Liver (tissue), 9 donors: Measurements from ENCODE around the gene SPHK1. TPM values are rescaled to one million over a fixed set of nuclear protein-coding genes. Genes with fewer than 3 reads are reported as not detected.

Experiments used
- DNase-seq: peaks from one replicate; pipeline ENCODE4 v3.0.0-alpha.2; 2017; ENCODE audit warnings: low spot score
- H3K27ac ChIP-seq, 2 donors: one replicate each; pipeline ENCODE4 v1.7.0; 2013; ENCODE audit warnings: inconsistent platforms in 2 of 2, low read length in 2 of 2, control low read depth in 1 of 2, low read depth in 1 of 2, mild to moderate bottlenecking in 1 of 2
- H3K27me3 ChIP-seq, 4 donors: one replicate each; pipeline versions ENCODE4 v1.6.1 to v1.7.0; 2013; ENCODE audit warnings: low read length in 3 of 4, inconsistent platforms in 1 of 4, mild to moderate bottlenecking in 1 of 4, moderate library complexity in 1 of 4; ENCODE audit not compliant: control insufficient read depth in 4 of 4, insufficient read depth in 4 of 4
- H3K36me3 ChIP-seq, 4 donors: one replicate each; pipeline versions ENCODE4 v1.6.1 to v1.7.0; 2013; ENCODE audit warnings: low read length in 3 of 4, mild to moderate bottlenecking in 3 of 4, low read depth in 1 of 4, moderate library complexity in 1 of 4; ENCODE audit not compliant: control insufficient read depth in 4 of 4, insufficient read depth in 3 of 4
- H3K4me1 ChIP-seq, 4 donors: one replicate each; pipeline versions ENCODE4 v1.6.1 to v1.7.0; 2013; ENCODE audit warnings: low read length in 3 of 4, mild to moderate bottlenecking in 3 of 4, moderate library complexity in 1 of 4; ENCODE audit not compliant: control insufficient read depth in 4 of 4, insufficient read depth in 4 of 4
- H3K4me3 ChIP-seq, 3 donors: one replicate each; pipeline versions ENCODE4 v1.6.1 to v1.7.0; 2013; ENCODE audit warnings: low read length in 3 of 3, control low read depth in 1 of 3, low read depth in 1 of 3, mild to moderate bottlenecking in 1 of 3
- H3K9ac ChIP-seq, 2 donors: one replicate each; pipeline ENCODE4 v1.7.0; 2013; ENCODE audit warnings: low read length in 2 of 2, mild to moderate bottlenecking in 2 of 2, moderate library complexity in 2 of 2, control low read depth in 1 of 2, low read depth in 1 of 2
- H3K9me3 ChIP-seq, 4 donors: one replicate each; pipeline versions ENCODE4 v1.6.1 to v1.7.0; 2013; ENCODE audit warnings: low read length in 3 of 4; ENCODE audit not compliant: control insufficient read depth in 4 of 4
- EGR1 ChIP-seq, 2 donors: IDR thresholded peaks; 2 replicates each; pipeline ENCODE4 v1.6.1; 2016 to 2018; ENCODE audit warnings: antibody characterized with exemption in 2 of 2, low read depth in 2 of 2
- FOXA1 ChIP-seq: IDR thresholded peaks from 2 replicates; pipeline ENCODE4 v1.6.1; 2016; ENCODE audit warnings: antibody characterized with exemption
- FOXA2 ChIP-seq: IDR thresholded peaks from 2 replicates; pipeline ENCODE4 v1.6.1; 2016; ENCODE audit warnings: antibody characterized with exemption
- HNF4A ChIP-seq, 2 donors: conservative IDR thresholded peaks; 2 replicates each; pipeline ENCODE4 v1.6.1; 2016; ENCODE audit warnings: antibody characterized with exemption in 2 of 2, mild to moderate bottlenecking in 2 of 2
- HNF4G ChIP-seq: IDR thresholded peaks from 2 replicates; pipeline ENCODE4 v1.6.1; 2016; ENCODE audit warnings: antibody characterized with exemption
- JUND ChIP-seq, 2 donors: IDR thresholded peaks; 2 replicates each; pipeline ENCODE4 v1.6.1; 2016; ENCODE audit warnings: antibody characterized with exemption in 2 of 2
- NR2F2 ChIP-seq: IDR thresholded peaks from 2 replicates; pipeline ENCODE4 v1.6.1; 2016; ENCODE audit warnings: antibody characterized with exemption
- SP1 ChIP-seq: IDR thresholded peaks from 2 replicates; pipeline ENCODE4 v1.6.1; 2018; ENCODE audit warnings: antibody characterized with exemption, mild to moderate bottlenecking
- TAF1 ChIP-seq: conservative IDR thresholded peaks from 2 replicates; pipeline ENCODE4 v1.6.1; 2016; ENCODE audit warnings: antibody characterized with exemption, mild to moderate bottlenecking
- YY1 ChIP-seq: IDR thresholded peaks from 2 replicates; pipeline ENCODE4 v1.6.1; 2016; ENCODE audit warnings: antibody characterized with exemption, mild to moderate bottlenecking
- WGBS: extraction: QIAGEN DNeasy Blood & Tissue Kit; methylation state at CpG from one replicate; pipeline ENCODE4 v1.1.7; 2013; 5-methylcytosine and 5-hydroxymethylcytosine counted together
- polyA plus RNA-seq, 2 donors: library from polyadenylated mRNA; stranded (reverse) in 1 of 2; unstranded in 1 of 2; fragments of 200-250 nt in 1 of 2; fragments of >200 nt in 1 of 2; fragmentation: Nextera tagmentation in 1 of 2; extraction: Ambion mirVana in 1 of 2; gene quantifications; one replicate each; pipeline versions ENCODE4 v1.2.1 to v1.2.3, GENCODE V29; 2013 to 2015
- total RNA-seq, 2 donors: library from RNA; depleted of rRNA; stranded (reverse); fragments of >200 nt; gene quantifications; one replicate each; pipeline ENCODE4 v1.2.3, GENCODE V29; 2014
- TF ChIP-seq, protein P1 (sequence below): IDR thresholded peaks from 2 replicates; pipeline ENCODE4 v1.6.1; 2016; ENCODE audit warnings: antibody characterized with exemption
- TF ChIP-seq, protein P2 (sequence below): IDR thresholded peaks from 2 replicates; pipeline ENCODE4 v1.6.1; 2016; ENCODE audit warnings: antibody characterized with exemption
- TF ChIP-seq, protein P3 (sequence below): IDR thresholded peaks from 2 replicates; pipeline ENCODE4 v1.6.1; 2016; ENCODE audit warnings: antibody characterized with exemption, mild to moderate bottlenecking
- TF ChIP-seq, protein P4 (sequence below): IDR thresholded peaks from 2 replicates; pipeline ENCODE4 v1.6.1; 2016; ENCODE audit warnings: antibody characterized with exemption
- TF ChIP-seq, protein P5 (sequence below): fragments of 150-350 bp; IDR thresholded peaks from 2 replicates; pipeline ENCODE4 v1.5.1; 2017; ENCODE audit warnings: improper control_type of control experiment, low read depth, low read length; ENCODE audit not compliant: missing input control
- donor health status: healthy.
- donor health status: healthy.
- donor health status: healthy.
- donor health status: healthy.
- donor health status: healthy.

Gene SPHK1
- total and polyA plus RNA-seq, 4 donors: 0.89 to 11.4 (median 1.1) TPM

DNA sequence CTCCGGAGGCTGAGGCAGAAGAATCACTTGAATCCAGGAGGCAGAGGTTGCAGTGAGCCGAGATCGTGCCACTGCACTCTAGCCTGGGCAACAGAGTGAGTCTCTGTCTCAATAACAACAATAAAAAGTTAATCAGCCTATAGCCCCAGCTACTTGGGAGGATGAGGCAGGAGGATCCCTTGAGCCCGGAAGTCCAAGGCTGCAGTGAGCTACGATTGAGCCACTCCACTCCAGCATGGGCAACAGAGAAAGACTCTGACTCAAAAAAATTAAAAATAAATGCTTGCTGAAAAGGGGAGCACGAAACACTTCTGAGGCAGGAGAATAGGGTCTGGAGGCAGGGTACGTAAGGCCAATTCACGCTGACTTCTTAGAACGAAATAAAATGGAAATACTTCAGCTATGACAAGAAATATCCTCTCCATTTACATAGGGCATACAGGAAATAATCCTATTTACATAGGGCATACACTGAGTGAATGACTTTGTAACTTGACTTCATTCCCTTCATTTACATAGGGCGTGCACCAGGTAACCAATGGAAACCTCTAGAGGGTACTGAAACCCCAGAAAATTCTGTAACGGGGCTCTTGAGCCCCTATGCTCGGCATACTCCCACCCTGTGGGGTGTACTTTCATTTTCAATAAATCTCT is 27.5 kb upstream of the SPHK1 start (continued):
- TF ChIP-seq, protein P1, sequence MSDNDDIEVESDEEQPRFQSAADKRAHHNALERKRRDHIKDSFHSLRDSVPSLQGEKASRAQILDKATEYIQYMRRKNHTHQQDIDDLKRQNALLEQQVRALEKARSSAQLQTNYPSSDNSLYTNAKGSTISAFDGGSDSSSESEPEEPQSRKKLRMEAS: no peak
- no peak for TF ChIP-seq FOXA1
- TF ChIP-seq, protein P2, sequence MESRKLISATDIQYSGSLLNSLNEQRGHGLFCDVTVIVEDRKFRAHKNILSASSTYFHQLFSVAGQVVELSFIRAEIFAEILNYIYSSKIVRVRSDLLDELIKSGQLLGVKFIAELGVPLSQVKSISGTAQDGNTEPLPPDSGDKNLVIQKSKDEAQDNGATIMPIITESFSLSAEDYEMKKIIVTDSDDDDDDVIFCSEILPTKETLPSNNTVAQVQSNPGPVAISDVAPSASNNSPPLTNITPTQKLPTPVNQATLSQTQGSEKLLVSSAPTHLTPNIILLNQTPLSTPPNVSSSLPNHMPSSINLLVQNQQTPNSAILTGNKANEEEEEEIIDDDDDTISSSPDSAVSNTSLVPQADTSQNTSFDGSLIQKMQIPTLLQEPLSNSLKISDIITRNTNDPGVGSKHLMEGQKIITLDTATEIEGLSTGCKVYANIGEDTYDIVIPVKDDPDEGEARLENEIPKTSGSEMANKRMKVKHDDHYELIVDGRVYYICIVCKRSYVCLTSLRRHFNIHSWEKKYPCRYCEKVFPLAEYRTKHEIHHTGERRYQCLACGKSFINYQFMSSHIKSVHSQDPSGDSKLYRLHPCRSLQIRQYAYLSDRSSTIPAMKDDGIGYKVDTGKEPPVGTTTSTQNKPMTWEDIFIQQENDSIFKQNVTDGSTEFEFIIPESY: no peak

DNA sequence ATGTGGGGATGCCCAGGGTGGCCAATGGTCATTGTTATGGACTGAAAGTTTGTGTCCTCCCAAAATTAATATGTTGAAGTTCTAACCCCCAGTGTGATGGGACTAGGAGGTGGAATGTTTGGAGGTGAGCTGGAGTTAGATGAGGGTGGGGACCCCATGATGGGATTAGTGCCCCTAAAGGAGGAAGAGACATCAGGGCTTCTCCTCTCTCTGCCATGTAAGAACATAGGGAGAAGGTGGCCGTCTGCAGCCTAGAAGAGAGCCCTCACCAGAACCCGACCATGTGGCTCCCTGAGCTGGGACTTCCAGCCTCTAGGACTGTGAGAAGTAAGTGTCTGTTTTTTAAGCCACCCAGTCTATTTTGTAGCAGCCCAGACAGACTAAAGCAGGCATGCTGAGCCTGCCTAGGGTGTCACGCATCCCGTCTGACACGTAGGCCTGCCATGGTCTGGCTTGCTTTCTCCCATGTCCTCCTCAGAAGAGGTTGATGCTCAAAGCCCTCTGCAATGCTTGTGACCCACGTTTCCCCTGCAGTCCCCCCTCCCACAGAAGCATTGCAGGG is 26.7 kb upstream of the SPHK1 start:
- Histone ChIP-seq H3K4me1 (peaks cover 0 to 9% (median 5%) of the 10 kb centered on the region in 4 donors), H3K9ac (no peak overlapping the region), H3K27me3 (no peaks in the 10 kb centered on the region), H3K36me3 (no peaks in the 10 kb centered on the region), H3K27ac (no peak overlapping the region), H3K4me3 (no peak overlapping the region), H3K9me3 (no peaks in the 10 kb centered on the region)
- no peak for DNase-seq
- TF ChIP-seq, protein P3, sequence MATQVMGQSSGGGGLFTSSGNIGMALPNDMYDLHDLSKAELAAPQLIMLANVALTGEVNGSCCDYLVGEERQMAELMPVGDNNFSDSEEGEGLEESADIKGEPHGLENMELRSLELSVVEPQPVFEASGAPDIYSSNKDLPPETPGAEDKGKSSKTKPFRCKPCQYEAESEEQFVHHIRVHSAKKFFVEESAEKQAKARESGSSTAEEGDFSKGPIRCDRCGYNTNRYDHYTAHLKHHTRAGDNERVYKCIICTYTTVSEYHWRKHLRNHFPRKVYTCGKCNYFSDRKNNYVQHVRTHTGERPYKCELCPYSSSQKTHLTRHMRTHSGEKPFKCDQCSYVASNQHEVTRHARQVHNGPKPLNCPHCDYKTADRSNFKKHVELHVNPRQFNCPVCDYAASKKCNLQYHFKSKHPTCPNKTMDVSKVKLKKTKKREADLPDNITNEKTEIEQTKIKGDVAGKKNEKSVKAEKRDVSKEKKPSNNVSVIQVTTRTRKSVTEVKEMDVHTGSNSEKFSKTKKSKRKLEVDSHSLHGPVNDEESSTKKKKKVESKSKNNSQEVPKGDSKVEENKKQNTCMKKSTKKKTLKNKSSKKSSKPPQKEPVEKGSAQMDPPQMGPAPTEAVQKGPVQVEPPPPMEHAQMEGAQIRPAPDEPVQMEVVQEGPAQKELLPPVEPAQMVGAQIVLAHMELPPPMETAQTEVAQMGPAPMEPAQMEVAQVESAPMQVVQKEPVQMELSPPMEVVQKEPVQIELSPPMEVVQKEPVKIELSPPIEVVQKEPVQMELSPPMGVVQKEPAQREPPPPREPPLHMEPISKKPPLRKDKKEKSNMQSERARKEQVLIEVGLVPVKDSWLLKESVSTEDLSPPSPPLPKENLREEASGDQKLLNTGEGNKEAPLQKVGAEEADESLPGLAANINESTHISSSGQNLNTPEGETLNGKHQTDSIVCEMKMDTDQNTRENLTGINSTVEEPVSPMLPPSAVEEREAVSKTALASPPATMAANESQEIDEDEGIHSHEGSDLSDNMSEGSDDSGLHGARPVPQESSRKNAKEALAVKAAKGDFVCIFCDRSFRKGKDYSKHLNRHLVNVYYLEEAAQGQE: no peak
- no peak for TF ChIP-seq YY1
- no peak for TF ChIP-seq FOXA2
- TF ChIP-seq HNF4A (conservative IDR thresholded peaks at IDR 0.05): no peak
- 89% methylated on average over 6 of the region's 6 CpGs for WGBS

DNA sequence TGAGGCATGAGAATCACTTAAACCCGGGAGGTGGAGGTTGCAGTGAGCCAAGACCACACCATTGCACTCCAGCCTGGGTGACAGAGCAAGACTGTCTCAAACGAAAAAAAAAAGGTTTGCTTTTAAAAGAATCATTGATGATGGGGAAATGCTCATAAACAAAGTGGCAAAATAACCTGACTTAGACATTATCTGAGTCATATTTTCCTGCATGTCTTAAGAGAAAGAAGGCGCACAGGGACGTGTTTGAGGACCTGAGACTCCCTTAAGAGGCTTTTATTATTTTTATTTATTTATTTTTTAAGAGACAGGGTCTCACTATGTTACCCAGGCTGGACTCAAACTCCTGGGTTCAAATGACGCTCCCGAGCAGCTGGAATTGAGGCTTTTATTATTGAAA is 25.0 kb upstream of the SPHK1 start:
- peaks cover 0 to under 1% (median under 1%) of the 10 kb centered on the region in 4 donors for H3K4me1 ChIP-seq
- no peaks in the 10 kb centered on the region for H3K36me3 ChIP-seq
- H3K27me3 ChIP-seq: no peaks in the 10 kb centered on the region
- no peaks in the 10 kb centered on the region for H3K9me3 ChIP-seq
- H3K4me3 ChIP-seq: no peak overlapping the region
- WGBS: 90% methylated on average over 6 of the region's 6 CpGs
- H3K27ac ChIP-seq: no peak overlapping the region
- DNase-seq: no peak
- no peak overlapping the region for H3K9ac ChIP-seq
- TF ChIP-seq SP1: no peak
- no peak for TF ChIP-seq HNF4G
- TF ChIP-seq, protein P4, sequence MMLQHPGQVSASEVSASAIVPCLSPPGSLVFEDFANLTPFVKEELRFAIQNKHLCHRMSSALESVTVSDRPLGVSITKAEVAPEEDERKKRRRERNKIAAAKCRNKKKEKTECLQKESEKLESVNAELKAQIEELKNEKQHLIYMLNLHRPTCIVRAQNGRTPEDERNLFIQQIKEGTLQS: no peak
- TF ChIP-seq TAF1: no peak
- no peak for TF ChIP-seq YY1
- no peak for TF ChIP-seq EGR1 (IDR thresholded peaks at IDR 0.05; ENCODE audit: low read depth in 2 of 2)
- no peak for TF ChIP-seq JUND (IDR thresholded peaks at IDR 0.05)
- TF ChIP-seq, protein P5, sequence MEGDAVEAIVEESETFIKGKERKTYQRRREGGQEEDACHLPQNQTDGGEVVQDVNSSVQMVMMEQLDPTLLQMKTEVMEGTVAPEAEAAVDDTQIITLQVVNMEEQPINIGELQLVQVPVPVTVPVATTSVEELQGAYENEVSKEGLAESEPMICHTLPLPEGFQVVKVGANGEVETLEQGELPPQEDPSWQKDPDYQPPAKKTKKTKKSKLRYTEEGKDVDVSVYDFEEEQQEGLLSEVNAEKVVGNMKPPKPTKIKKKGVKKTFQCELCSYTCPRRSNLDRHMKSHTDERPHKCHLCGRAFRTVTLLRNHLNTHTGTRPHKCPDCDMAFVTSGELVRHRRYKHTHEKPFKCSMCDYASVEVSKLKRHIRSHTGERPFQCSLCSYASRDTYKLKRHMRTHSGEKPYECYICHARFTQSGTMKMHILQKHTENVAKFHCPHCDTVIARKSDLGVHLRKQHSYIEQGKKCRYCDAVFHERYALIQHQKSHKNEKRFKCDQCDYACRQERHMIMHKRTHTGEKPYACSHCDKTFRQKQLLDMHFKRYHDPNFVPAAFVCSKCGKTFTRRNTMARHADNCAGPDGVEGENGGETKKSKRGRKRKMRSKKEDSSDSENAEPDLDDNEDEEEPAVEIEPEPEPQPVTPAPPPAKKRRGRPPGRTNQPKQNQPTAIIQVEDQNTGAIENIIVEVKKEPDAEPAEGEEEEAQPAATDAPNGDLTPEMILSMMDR: no peak
- no peak for TF ChIP-seq NR2F2
- TF ChIP-seq, protein P3: no peak
- TF ChIP-seq, protein P2: no peak
- TF ChIP-seq, protein P1: no peak
- no peak for TF ChIP-seq FOXA1
